DMS53 treated with DMSO at 0.1 percent for 48 hours (cell line): Measurements from ENCODE around the gene ACVR1B.
A peak's percentile ranks its signal among the peaks of the same experiment; 100 is the strongest.

Experiments used
- DNase-seq: peaks from one replicate; lab custom pipeline; 2025; ENCODE audit not compliant: unreplicated experiment; lab: John Stamatoyannopoulos, UW

Gene ACVR1B

GRCh38 chr12:52042706-52043385, 91.3 kb downstream of the ACVR1B start:
- DNase-seq = peak; percentile 19

GRCh38 chr12:52043386-52044212, 92.1 kb downstream of the ACVR1B start:
- no peak for DNase-seq

- DNase-seq = no peak
Observed at GRCh38 chr12:52044292-52044983, 92.9 kb downstream of the ACVR1B start.

GRCh38 chr12:52045794-52046199, 94.3 kb downstream of the ACVR1B start:
- DNase-seq = no peak
